GM06990 (cell line): ENCODE results near the gene CLOCK.

Source experiments
- DNase-seq: peaks from one replicate; pipeline ENCODE4 v3.0.0-alpha.2; 2011; ENCODE audit not compliant: insufficient read length; ENCODE audit errors: extremely low read depth
- H3K27me3 ChIP-seq: replicated peaks from 2 replicates; pipeline ENCODE4 v1.6.0; 2011; ENCODE audit warnings: low read length; ENCODE audit not compliant: control insufficient read depth, insufficient read depth
- H3K36me3 ChIP-seq: 2 replicates; pipeline ENCODE4 v1.5.1; 2011; ENCODE audit warnings: low read length; ENCODE audit not compliant: control insufficient read depth, insufficient read depth
- H3K4me3 ChIP-seq: replicated peaks from 2 replicates; pipeline ENCODE4 v1.5.1; 2011; ENCODE audit warnings: low read depth, mild to moderate bottlenecking, control low read depth, low read length
- CTCF ChIP-seq: IDR thresholded peaks from 2 replicates; pipeline ENCODE4 v1.5.1; 2011; ENCODE audit warnings: low read length, control low read depth, mild to moderate bottlenecking, inconsistent platforms; ENCODE audit not compliant: insufficient read depth, poor library complexity, severe bottlenecking

Gene CLOCK

GRCh38 chr4:55406545-55406944 lies 140.2 kb downstream of the CLOCK start:
- Histone ChIP-seq H3K27me3 (no peaks in the 10 kb centered on the region), H3K4me3 (no peak overlapping the region), H3K36me3 (peaks cover 4% of the 10 kb centered on the region)
- DNase-seq: no peak
- TF ChIP-seq CTCF: no peak

GRCh38 chr4:55405073-55405472 lies 141.6 kb downstream of the CLOCK start:
- no peak for DNase-seq
- H3K27me3 ChIP-seq: no peaks in the 10 kb centered on the region
- H3K4me3 ChIP-seq: no peak overlapping the region
- peaks cover 2% of the 10 kb centered on the region for H3K36me3 ChIP-seq
- no peak for TF ChIP-seq CTCF

GRCh38 chr4:55399581-55399980 lies 147.1 kb downstream of the CLOCK start:
- no peak for TF ChIP-seq CTCF
- H3K4me3 ChIP-seq: no peak overlapping the region
- no peaks in the 10 kb centered on the region; the same call in 1 of the 2 replicates for H3K36me3 ChIP-seq
- DNase-seq: no peak
- no peaks in the 10 kb centered on the region for H3K27me3 ChIP-seq

- no peaks in the 10 kb centered on the region for H3K27me3 ChIP-seq
- peak overlapping the region; percentile 82 for H3K4me3 ChIP-seq
- no peaks in the 10 kb centered on the region; the same call in 1 of the 2 replicates for H3K36me3 ChIP-seq
- no peak for TF ChIP-seq CTCF
- DNase-seq: no peak
Measured at GRCh38 chr4:55398966-55399365, 147.7 kb downstream of the CLOCK start.

- DNase-seq: no peak
- Histone ChIP-seq H3K27me3 (no peaks in the 10 kb centered on the region), H3K4me3 (peak overlapping the region; percentile 82), H3K36me3 (no peaks in the 10 kb centered on the region)
- TF ChIP-seq CTCF: no peak
Measured at GRCh38 chr4:55398461-55398860, 148.2 kb downstream of the CLOCK start.
